A673 (cell line): ENCODE measurements around the gene TRIP12. TPM values are rescaled to one million over a fixed set of nuclear protein-coding genes. Genes with fewer than 3 reads are reported as not detected.

Experiments used
- BruUV-seq: library from RNA; stranded (reverse); fragments of 400-500 nt; replicated peaks from 2 replicates; lab custom pipeline; 2021; lab: Mats Ljungman, UMichigan
- CTCF ChIA-PET: fragments of 300-600 bp; sonication (Branson Sonifier 250); formaldehyde crosslinking; loops from one replicate; lab custom pipeline; 2022; ENCODE audit warnings: antibody characterized with exemption; lab: Charles Lee
- POLR2A ChIA-PET: fragments of 300-600 bp; sonication (Branson Sonifier 250); formaldehyde crosslinking; loops from one replicate; lab custom pipeline; 2022; ENCODE audit warnings: antibody characterized with exemption; ENCODE audit not compliant: low non-redundant PET; lab: Charles Lee
- DNase-seq: peaks from one replicate; pipeline ENCODE4 v3.0.0-alpha.2; 2015; ENCODE audit warnings: low spot score
- H3K27ac ChIP-seq: fragments of 200-600 bp; sonication (generic); 2 replicates; pipeline ENCODE4 v1.5.1; 2016; ENCODE audit warnings: mixed run types, low read depth, mild to moderate bottlenecking, mixed read lengths, antibody characterized with exemption, low read length; ENCODE audit not compliant: poor library complexity, severe bottlenecking
- H3K27me3 ChIP-seq: fragments of 200-600 bp; sonication (generic); replicated peaks from 2 replicates; pipeline ENCODE4 v1.6.1; 2017; ENCODE audit warnings: mixed run types, low read depth, mild to moderate bottlenecking, mixed read lengths, antibody characterized with exemption, low read length; ENCODE audit not compliant: insufficient read depth, poor library complexity
- H3K36me3 ChIP-seq: fragments of 200-600 bp; sonication (generic); 2 replicates; pipeline ENCODE4 v1.6.1; 2016; ENCODE audit warnings: mixed run types, mild to moderate bottlenecking, mixed read lengths, antibody characterized with exemption, low read length; ENCODE audit not compliant: insufficient read depth, poor library complexity, severe bottlenecking
- H3K4me1 ChIP-seq: fragments of 200-600 bp; sonication (generic); 2 replicates; pipeline ENCODE4 v1.6.1; 2017; ENCODE audit warnings: mixed run types, mild to moderate bottlenecking, mixed read lengths, antibody characterized with exemption, low read length; ENCODE audit not compliant: insufficient read depth, poor library complexity, severe bottlenecking
- H3K4me3 ChIP-seq: fragments of 200-600 bp; sonication (generic); 2 replicates; pipeline ENCODE4 v1.5.1; 2016; ENCODE audit warnings: low read depth, mixed run types, mild to moderate bottlenecking, mixed read lengths, low read length; ENCODE audit not compliant: poor library complexity, severe bottlenecking
- H3K9me3 ChIP-seq: fragments of 200-600 bp; sonication (generic); 2 replicates; pipeline ENCODE4 v1.6.1; 2016; ENCODE audit warnings: mixed run types, low read depth, mild to moderate bottlenecking, mixed read lengths, antibody characterized with exemption, low read length; ENCODE audit not compliant: poor library complexity, severe bottlenecking
- CTCF ChIP-seq: fragments of 300-800, 200-600 bp; sonication (generic); conservative IDR thresholded peaks from 2 replicates; pipeline ENCODE4 v1.5.1; 2017; ENCODE audit warnings: low read depth, mild to moderate bottlenecking, antibody characterized with exemption, low read length, moderate library complexity, mixed read lengths
- EZH2 ChIP-seq: fragments of 200-600 bp; sonication (generic); IDR thresholded peaks from 2 replicates; pipeline ENCODE4 v1.6.1; 2017; ENCODE audit warnings: borderline replicate concordance, low read depth, mild to moderate bottlenecking, mixed read lengths, antibody characterized with exemption, low read length; ENCODE audit not compliant: poor library complexity, severe bottlenecking
- intact Hi-C: fragments of 100-400 bp; cut with micrococcal nuclease; formaldehyde crosslinking; loops from one replicate; pipeline ENCODE4 v1.10.0; 2022; ENCODE audit not compliant: unreplicated experiment
- total RNA-seq: library from RNA; stranded (reverse); gene quantifications from 2 replicates; pipeline ENCODE4 v1.2.3, GENCODE V29; 2021

Gene TRIP12
- total RNA-seq, 1 experiment from 2014 or later: 300 TPM

DNA sequence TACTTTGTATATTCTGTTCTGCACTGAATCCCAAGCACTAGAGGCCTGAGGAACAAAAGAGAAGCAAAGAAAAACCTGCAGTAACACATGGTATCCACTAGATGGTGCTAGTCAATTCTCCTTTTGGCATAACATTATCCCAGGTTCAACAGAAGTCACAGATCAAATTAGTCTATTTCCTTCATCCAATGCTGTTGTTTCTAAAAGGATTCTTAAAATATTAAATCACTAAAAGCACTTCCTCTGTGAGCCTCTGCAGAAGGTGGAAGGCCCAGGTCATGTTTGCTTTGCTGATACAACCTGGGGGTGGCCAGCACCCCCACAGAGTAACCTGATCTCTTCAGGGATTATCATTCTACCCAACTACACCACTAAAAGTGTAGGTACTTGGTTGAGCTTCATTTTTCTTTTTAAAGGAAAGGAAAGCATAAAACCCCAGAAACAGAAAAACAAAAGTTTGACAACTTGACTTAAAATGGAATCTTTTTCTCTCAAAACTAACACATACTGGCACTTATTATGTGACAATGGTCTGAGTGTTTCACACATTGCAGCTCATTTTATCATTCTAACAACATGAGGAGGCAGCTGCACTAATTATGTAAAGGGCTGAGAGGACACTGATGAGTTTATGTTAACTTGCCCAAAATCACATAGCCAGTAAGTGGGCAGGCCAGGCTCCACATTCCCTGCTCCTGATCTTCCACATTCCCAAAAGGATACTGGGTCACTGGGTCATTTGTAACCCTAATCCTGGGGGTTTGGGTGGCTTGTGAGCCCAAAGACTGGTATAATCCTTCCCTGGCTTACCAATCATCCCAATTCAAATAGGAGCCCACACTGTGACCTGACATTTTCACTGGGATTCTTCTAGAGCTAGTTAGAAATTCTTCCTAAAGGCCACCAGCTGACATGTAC is 140.7 kb downstream of the TRIP12 start:
- TF ChIP-seq CTCF: peak; percentile 89
- TF ChIP-seq EZH2: no peak
- peak; percentile 64 for DNase-seq
- no peaks in the 10 kb centered on the region for H3K9me3 ChIP-seq
- peaks cover 38% of the 10 kb centered on the region for H3K36me3 ChIP-seq
- no peaks in the 10 kb centered on the region for H3K27me3 ChIP-seq
- BruUV-seq: no TSS peak
- intact Hi-C loops: loop anchor here (10.0 kb wide), 1 partner anchor 384 kb away; no protein-coding TSS in a partner anchor
- CTCF ChIA-PET: no interaction called here
- H3K4me1 ChIP-seq: peaks cover 5% of the 10 kb centered on the region
- no peak overlapping the region for H3K4me3 ChIP-seq
- POLR2A ChIA-PET: no interaction called here
- no peak overlapping the region for H3K27ac ChIP-seq

GRCh38 chr2:229779650-229780049 is 142.2 kb downstream of the TRIP12 start:
- H3K4me1 ChIP-seq: peaks cover 5% of the 10 kb centered on the region

GRCh38 chr2:229777716-229778115 is 144.1 kb downstream of the TRIP12 start:
- Histone ChIP-seq H3K27me3 (no peaks in the 10 kb centered on the region), H3K4me1 (peaks cover 8% of the 10 kb centered on the region), H3K4me3 (no peak overlapping the region), H3K9me3 (no peaks in the 10 kb centered on the region), H3K36me3 (peaks cover 60% of the 10 kb centered on the region), H3K27ac (no peak overlapping the region)
- ChIA-PET POLR2A (no interaction called here), CTCF (no interaction called here)
- TF ChIP-seq CTCF (no peak), EZH2 (no peak)
- no peak for DNase-seq
- intact Hi-C loops: no loop called here
- BruUV-seq: no TSS peak

More at GRCh38 chr2:229779650-229780049, 142.2 kb downstream of the TRIP12 start:
- Histone ChIP-seq H3K9me3 (no peaks in the 10 kb centered on the region), H3K36me3 (peaks cover 43% of the 10 kb centered on the region), H3K4me3 (no peak overlapping the region), H3K27me3 (no peaks in the 10 kb centered on the region), H3K27ac (no peak overlapping the region)
- DNase-seq: no peak
- ChIA-PET POLR2A (no interaction called here), CTCF (no interaction called here)
- TF ChIP-seq CTCF (no peak), EZH2 (no peak)
- intact Hi-C loops: loop anchor here (10.0 kb wide), 1 partner anchor 385 kb away; no protein-coding TSS in a partner anchor
- BruUV-seq: no TSS peak
